IMR-90 (cell line): ENCODE data around the gene FGGY. TPM values are rescaled to one million over a fixed set of nuclear protein-coding genes. Genes with fewer than 3 reads are reported as not detected.

ENCODE experiments used
- ATAC-seq: fragments of 200-7000 bp; cut with Tn5 transposase; 2 replicates; pipeline ENCODE4 v1.9.1; 2020; ENCODE audit warnings: low read depth, mild to moderate bottlenecking, moderate library complexity
- BruUV-seq: library from RNA; stranded (reverse); fragments of 400-500 nt; replicated peaks from 2 replicates; lab custom pipeline; 2021; lab: Mats Ljungman, UMichigan
- CTCF ChIA-PET: fragments of 300-600 bp; formaldehyde crosslinking; extraction: SDS; loops from one replicate; lab custom pipeline; 2021; ENCODE audit warnings: antibody characterized with exemption; lab: Yijun Ruan, JAX
- POLR2A ChIA-PET: fragments of 300-600 bp; sonication (Branson Sonifier 250); formaldehyde crosslinking; loops from one replicate; lab custom pipeline; 2022; ENCODE audit warnings: antibody characterized with exemption; ENCODE audit not compliant: unreplicated experiment; lab: Charles Lee
- DNase-seq: peaks from one replicate; pipeline ENCODE4 v3.0.0; 2013
- H2AFZ ChIP-seq: replicated peaks from 2 replicates; pipeline ENCODE3; 2013; ENCODE audit warnings: low read length, mild to moderate bottlenecking; ENCODE audit not compliant: poor library complexity
- H2AK5ac ChIP-seq: 2 replicates; pipeline ENCODE4 v1.6.1; 2013; ENCODE audit warnings: low read depth, low read length, inconsistent platforms
- H2AK9ac ChIP-seq: replicated peaks from 2 replicates; pipeline ENCODE3; 2013; ENCODE audit warnings: mild to moderate bottlenecking, low read depth, low read length, moderate library complexity; ENCODE audit not compliant: poor library complexity
- H2BK120ac ChIP-seq: 2 replicates; pipeline ENCODE4 v1.6.1; 2013; ENCODE audit warnings: low read depth, low read length, inconsistent platforms
- H2BK15ac ChIP-seq: 3 replicates; pipeline ENCODE4 v1.6.1; 2013; ENCODE audit warnings: low read depth, low read length, inconsistent platforms
- H2BK20ac ChIP-seq: 2 replicates; pipeline ENCODE4 v1.6.1; 2013; ENCODE audit warnings: low read depth, mild to moderate bottlenecking, inconsistent platforms, low read length, moderate library complexity
- H2BK5ac ChIP-seq: 2 replicates; pipeline ENCODE4 v1.6.1; 2013; ENCODE audit warnings: mild to moderate bottlenecking, low read depth, low read length, inconsistent platforms; ENCODE audit not compliant: poor library complexity, severe bottlenecking
- H3K14ac ChIP-seq: replicated peaks from 2 replicates; pipeline ENCODE4 v1.6.1; 2013; ENCODE audit warnings: low read depth, low read length, inconsistent platforms
- H3K18ac ChIP-seq: 2 replicates; pipeline ENCODE4 v1.6.1; 2013; ENCODE audit warnings: low read depth, low read length, control low read depth
- H3K23ac ChIP-seq: 2 replicates; pipeline ENCODE4 v1.6.1; 2013; ENCODE audit warnings: low read depth, low read length, inconsistent platforms
- H3K27ac ChIP-seq: 2 replicates; pipeline ENCODE4 v1.5.1; 2013; ENCODE audit warnings: mild to moderate bottlenecking, control low read depth, low read length; ENCODE audit not compliant: insufficient read depth
- H3K27me3 ChIP-seq: 2 replicates; pipeline ENCODE4 v1.6.1; 2013; ENCODE audit warnings: low read length; ENCODE audit not compliant: control insufficient read depth, insufficient read depth
- H3K36me3 ChIP-seq: 2 replicates; pipeline ENCODE4 v1.6.1; 2013; ENCODE audit warnings: low read length, mixed read lengths; ENCODE audit not compliant: control insufficient read depth, insufficient read depth
- H3K4ac ChIP-seq: 2 replicates; pipeline ENCODE4 v1.6.1; 2013; ENCODE audit warnings: low read depth, low read length, inconsistent platforms
- H3K4me1 ChIP-seq: 2 replicates; pipeline ENCODE4 v1.6.1; 2013; ENCODE audit warnings: low read length, mixed read lengths; ENCODE audit not compliant: control insufficient read depth, insufficient read depth
- H3K4me2 ChIP-seq: 2 replicates; pipeline ENCODE4 v1.6.1; 2013; ENCODE audit warnings: low read depth, mild to moderate bottlenecking, control low read depth, low read length, moderate library complexity
- H3K4me3 ChIP-seq: 2 replicates; pipeline ENCODE4 v1.5.1; 2013; ENCODE audit warnings: low read depth, mild to moderate bottlenecking, control low read depth, low read length, moderate library complexity; ENCODE audit not compliant: insufficient read depth
- H3K56ac ChIP-seq: 2 replicates; pipeline ENCODE4 v1.6.1; 2013; ENCODE audit warnings: low read length, inconsistent platforms; ENCODE audit not compliant: insufficient read depth; ENCODE audit errors: extremely low read depth
- H3K79me1 ChIP-seq, 2 experiments: 2 replicates each; pipeline ENCODE4 v1.6.1; 2013; ENCODE audit warnings: low read length in 2 of 2, inconsistent platforms in 1 of 2, low read depth in 1 of 2
- H3K9ac ChIP-seq: 2 replicates; pipeline ENCODE4 v1.6.1; 2013; ENCODE audit warnings: low read depth, low read length, control low read depth
- H3K9me1 ChIP-seq: 2 replicates; pipeline ENCODE4 v1.6.1; 2013; ENCODE audit warnings: low read length, inconsistent platforms; ENCODE audit not compliant: insufficient read depth
- H3K9me3 ChIP-seq: 2 replicates; pipeline ENCODE4 v1.6.1; 2013; ENCODE audit warnings: low read length; ENCODE audit not compliant: control insufficient read depth, insufficient read depth
- H4K20me1 ChIP-seq: 2 replicates; pipeline ENCODE4 v1.6.1; 2013; ENCODE audit warnings: low read length, inconsistent platforms; ENCODE audit not compliant: insufficient read depth
- H4K5ac ChIP-seq: 2 replicates; pipeline ENCODE4 v1.6.1; 2013; ENCODE audit warnings: mild to moderate bottlenecking, low read depth, low read length, control low read depth
- H4K8ac ChIP-seq, 2 experiments: 2 replicates each; pipeline ENCODE4 v1.6.1; 2013; ENCODE audit warnings: low read depth in 2 of 2, low read length in 2 of 2, control low read depth in 1 of 2, inconsistent platforms in 1 of 2
- H4K91ac ChIP-seq: 2 replicates; pipeline ENCODE4 v1.6.1; 2013; ENCODE audit warnings: low read depth, low read length, inconsistent platforms; ENCODE audit not compliant: insufficient read depth
- CEBPB ChIP-seq: IDR thresholded peaks from 2 replicates; pipeline ENCODE4 v1.6.1; 2012; ENCODE audit warnings: low read depth, low read length, improper control_type of control experiment
- MAZ ChIP-seq: IDR thresholded peaks from 2 replicates; pipeline ENCODE4 v1.6.1; 2012; ENCODE audit warnings: low read depth, mild to moderate bottlenecking, low read length, improper control_type of control experiment, moderate library complexity, borderline replicate concordance
- WGBS, 2 experiments: methylation state at CpG; one replicate each; pipeline versions ENCODE4 v1.1.5 to v1.1.7; 2013; ENCODE audit warnings: missing lambda C conversion rate in 2 of 2; ENCODE audit not compliant: insufficient read length in 1 of 2; ENCODE audit errors: extremely low coverage in 2 of 2; 5-methylcytosine and 5-hydroxymethylcytosine counted together
- dilution Hi-C: fragments of 300-500 bp; cut with HindIII; formaldehyde crosslinking; loops from one replicate; pipeline ENCODE4 v1.14.3; 2018; ENCODE audit warnings: low sequenced_read_pairs; ENCODE audit not compliant: unreplicated experiment
- in situ Hi-C: fragments of 300-500 bp; cut with MboI; formaldehyde crosslinking; loops from 3 replicates; pipeline ENCODE4 v1.14.3; 2019; ENCODE audit warnings: low sequenced_read_pairs, inconsistent platforms, mixed read lengths
- intact Hi-C: fragments of 100-400 bp; cut with micrococcal nuclease; formaldehyde crosslinking; loops from 2 replicates; pipeline ENCODE4 v1.10.0; 2022
- polyA plus RNA-seq, 3 experiments: library from polyadenylated mRNA; depleted of rRNA; stranded (reverse); fragments of >200 nt; gene quantifications; 2 replicates each; pipeline ENCODE4 v1.2.3, GENCODE V29; 2012; ENCODE audit warnings: low replicate concordance in 1 of 3
- total RNA-seq: library from RNA; depleted of rRNA; stranded (reverse); fragments of >200 nt; gene quantifications from 2 replicates; pipeline ENCODE4 v1.2.3, GENCODE V29; 2012

Gene FGGY
- total and polyA plus RNA-seq, 2 of the 4 experiments (the other 2 are of a cell fraction): 5.6 to 14.0 TPM

DNA sequence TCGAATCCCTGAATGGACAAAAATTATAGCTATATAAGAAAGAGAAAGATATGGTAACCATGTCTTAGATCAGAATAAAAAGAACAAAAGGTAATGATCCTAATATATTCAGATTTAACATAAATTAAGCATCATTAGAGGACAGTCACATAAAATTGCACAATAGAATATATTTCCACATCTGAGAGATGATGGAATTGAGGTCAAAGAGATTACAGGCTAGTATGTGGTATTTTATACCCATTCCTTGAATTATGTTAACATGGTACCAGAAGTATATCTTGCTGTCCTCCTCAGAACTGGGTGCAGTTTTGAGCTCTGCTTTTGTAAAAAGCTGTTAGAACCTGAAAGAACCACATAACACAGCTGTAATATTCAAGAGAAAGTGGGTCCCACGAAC lies 272.3 kb downstream of the FGGY start:
- Histone ChIP-seq H3K27ac (no peak overlapping the region), H3K18ac (no peak overlapping the region), H3K4me2 (no peak overlapping the region), H3K9me3 (peaks cover 3% of the 10 kb centered on the region), H2BK5ac (no peak overlapping the region), H2AFZ (no peak overlapping the region), H4K8ac (no peak overlapping the region), H3K36me3 (no peaks in the 10 kb centered on the region), H3K14ac (no peak overlapping the region), H3K4me3 (no peak overlapping the region), H3K27me3 (no peaks in the 10 kb centered on the region), H3K4me1 (peaks cover 8% of the 10 kb centered on the region), H3K23ac (no peak overlapping the region), H2BK20ac (no peak overlapping the region; the same call in 1 of the 2 replicates), H4K91ac (no peak overlapping the region), H3K9me1 (no peaks in the 10 kb centered on the region; the same call in 1 of the 2 replicates), H2BK15ac (no peak overlapping the region), H3K79me1 (no peaks in the 10 kb centered on the region), H2AK5ac (no peak overlapping the region), H2BK120ac (no peak overlapping the region), H3K9ac (no peak overlapping the region), H2AK9ac (no peak overlapping the region), H3K56ac (no peak overlapping the region), H3K4ac (no peak overlapping the region), H4K5ac (no peak overlapping the region), H4K20me1 (no peaks in the 10 kb centered on the region)
- POLR2A ChIA-PET: interaction anchor here (0.5 kb wide), 1 partner anchor 676 kb away, joined by 3 read pairs; no protein-coding TSS in a partner anchor
- BruUV-seq: no TSS peak
- CTCF ChIA-PET: interaction anchor here (0.6 kb wide), 1 partner anchor 427 kb away, joined by 3 read pairs; no protein-coding TSS in a partner anchor
- dilution Hi-C loops: no loop called here
- DNase-seq (no peak), ATAC-seq (no peak)
- WGBS, 2 experiments: no CpG with 5 or more reads among the region's 2 CpGs
- in situ Hi-C loops: no loop called here
- TF ChIP-seq MAZ (no peak), CEBPB (peak; percentile 61; the same call in 1 of the 2 replicates)
- intact Hi-C loops: no loop called here
